H9 (cell line): ENCODE measurements around the gene ACBD6. TPM values are rescaled to one million over a fixed set of nuclear protein-coding genes. Genes with fewer than 3 reads are reported as not detected.

Source experiments
- DNase-seq: peaks from one replicate; pipeline ENCODE4 v3.0.0-alpha.2; 2017
- H2AFZ ChIP-seq: one replicate; pipeline ENCODE4 v1.6.1; 2013; ENCODE audit warnings: mild to moderate bottlenecking, low read length, control low read depth, moderate library complexity
- H2AK5ac ChIP-seq: 2 replicates; pipeline ENCODE4 v1.6.1; 2013; ENCODE audit warnings: low read length, control low read depth, mixed read lengths; ENCODE audit not compliant: insufficient read length
- H2BK120ac ChIP-seq: one replicate; pipeline ENCODE4 v1.6.1; 2013; ENCODE audit warnings: low read depth, mild to moderate bottlenecking, low read length, control low read depth, inconsistent platforms; ENCODE audit not compliant: poor library complexity, severe bottlenecking
- H2BK12ac ChIP-seq: 2 replicates; pipeline ENCODE4 v1.6.1; 2013; ENCODE audit warnings: low read length, control low read depth, mixed read lengths, low read depth; ENCODE audit not compliant: insufficient read length
- H2BK15ac ChIP-seq: 2 replicates; pipeline ENCODE4 v1.6.1; 2013; ENCODE audit warnings: low read depth, low read length, control low read depth
- H2BK20ac ChIP-seq: one replicate; pipeline ENCODE4 v1.6.1; 2013; ENCODE audit warnings: low read depth, mild to moderate bottlenecking, low read length, control low read depth, inconsistent platforms; ENCODE audit not compliant: poor library complexity, severe bottlenecking
- H2BK5ac ChIP-seq: 2 replicates; pipeline ENCODE4 v1.6.1; 2013; ENCODE audit warnings: low read length, control low read depth, mixed read lengths; ENCODE audit not compliant: insufficient read length
- H3K14ac ChIP-seq: 2 replicates; pipeline ENCODE4 v1.6.1; 2013; ENCODE audit warnings: low read length, control low read depth; ENCODE audit not compliant: insufficient read depth
- H3K18ac ChIP-seq: 2 replicates; pipeline ENCODE4 v1.6.1; 2013; ENCODE audit warnings: low read depth, mild to moderate bottlenecking, mixed read lengths, low read length, control low read depth; ENCODE audit not compliant: insufficient read length
- H3K23ac ChIP-seq: 2 replicates; pipeline ENCODE4 v1.6.1; 2013; ENCODE audit warnings: low read length, control low read depth, mixed read lengths, low read depth; ENCODE audit not compliant: insufficient read length
- H3K23me2 ChIP-seq: 2 replicates; pipeline ENCODE4 v1.6.1; 2013; ENCODE audit warnings: low read depth, mild to moderate bottlenecking, mixed read lengths, low read length, control low read depth; ENCODE audit not compliant: insufficient read length, poor library complexity, severe bottlenecking
- H3K27ac ChIP-seq: 2 replicates; pipeline ENCODE4 v1.5.1; 2013; ENCODE audit warnings: low read length, control low read depth, mixed read lengths, low read depth; ENCODE audit not compliant: insufficient read length
- H3K27me3 ChIP-seq: 2 replicates; pipeline ENCODE4 v1.6.1; 2013; ENCODE audit warnings: low read length, control low read depth, inconsistent platforms; ENCODE audit not compliant: insufficient read depth
- H3K4ac ChIP-seq: 2 replicates; pipeline ENCODE4 v1.6.1; 2013; ENCODE audit warnings: low read depth, mild to moderate bottlenecking, control low read depth, inconsistent platforms, low read length, moderate library complexity
- H3K4me1 ChIP-seq: 2 replicates; pipeline ENCODE4 v1.6.1; 2013; ENCODE audit warnings: low read length, control low read depth, inconsistent platforms; ENCODE audit not compliant: insufficient read depth
- H3K4me2 ChIP-seq: 2 replicates; pipeline ENCODE4 v1.6.1; 2013; ENCODE audit warnings: low read length, control low read depth, mixed read lengths; ENCODE audit not compliant: insufficient read length, insufficient read depth
- H3K56ac ChIP-seq: 2 replicates; pipeline ENCODE4 v1.6.1; 2013; ENCODE audit warnings: low read depth, mild to moderate bottlenecking, mixed read lengths, low read length, control low read depth; ENCODE audit not compliant: insufficient read length
- H3K79me1 ChIP-seq: 2 replicates; pipeline ENCODE4 v1.6.1; 2013; ENCODE audit warnings: low read depth, mild to moderate bottlenecking, moderate library complexity, low read length, control low read depth, inconsistent platforms; ENCODE audit not compliant: insufficient read depth, poor library complexity, severe bottlenecking
- H3K79me2 ChIP-seq: 2 replicates; pipeline ENCODE4 v1.6.1; 2013; ENCODE audit warnings: low read length, control low read depth, inconsistent platforms; ENCODE audit not compliant: insufficient read depth
- H3K9ac ChIP-seq: 2 replicates; pipeline ENCODE4 v1.6.1; 2013; ENCODE audit warnings: low read length, control low read depth, mixed read lengths; ENCODE audit not compliant: insufficient read length; ENCODE audit errors: extremely low read depth
- H3K9me3 ChIP-seq: one replicate; pipeline ENCODE4 v1.6.1; 2013; ENCODE audit warnings: low read depth, low read length, inconsistent platforms; ENCODE audit not compliant: control insufficient read depth
- H3T11ph ChIP-seq: one replicate; pipeline ENCODE4 v1.6.1; 2013; ENCODE audit warnings: mild to moderate bottlenecking, low read length, control low read depth, inconsistent platforms
- H4K20me1 ChIP-seq: one replicate; pipeline ENCODE4 v1.6.1; 2013; ENCODE audit not compliant: control insufficient read depth, insufficient read length, insufficient read depth
- H4K5ac ChIP-seq: 2 replicates; pipeline ENCODE4 v1.6.1; 2013; ENCODE audit warnings: low read depth, mild to moderate bottlenecking, mixed read lengths, low read length, control low read depth; ENCODE audit not compliant: insufficient read length
- H4K8ac ChIP-seq: replicated peaks from 2 replicates; pipeline ENCODE4 v1.6.1; 2013; ENCODE audit warnings: low read length, control low read depth, mixed read lengths, low read depth; ENCODE audit not compliant: insufficient read length
- H4K91ac ChIP-seq: 2 replicates; pipeline ENCODE4 v1.6.1; 2013; ENCODE audit warnings: low read depth, mild to moderate bottlenecking, moderate library complexity, mixed read lengths, low read length, control low read depth; ENCODE audit not compliant: insufficient read length
- H3K27ac Mint-ChIP-seq, 3 experiments: 2 replicates in 2 of 3; 3 replicates in 1 of 3; pipeline ENCODE4 v1.8.0; 2020 to 2021; ENCODE audit warnings: mixed read lengths in 3 of 3, mild to moderate bottlenecking in 1 of 3, moderate library complexity in 1 of 3
- H3K27me3 Mint-ChIP-seq: 2 replicates; pipeline ENCODE4 v1.8.0; 2021; ENCODE audit warnings: low read depth, mild to moderate bottlenecking, moderate library complexity, mixed read lengths
- H3K36me3 Mint-ChIP-seq, 3 experiments: 2 replicates in 2 of 3; 3 replicates in 1 of 3; pipeline ENCODE4 v1.8.0; 2020 to 2021; ENCODE audit warnings: low read depth in 3 of 3, mixed read lengths in 3 of 3; ENCODE audit not compliant: insufficient read depth in 1 of 3
- H3K4me1 Mint-ChIP-seq, 2 experiments: 2 replicates each; pipeline ENCODE4 v1.8.0; 2020; ENCODE audit warnings: mixed read lengths in 2 of 2
- H3K4me3 Mint-ChIP-seq, 2 experiments: 2 replicates in 1 of 2; 3 replicates in 1 of 2; pipeline ENCODE4 v1.8.0; 2020 to 2021; ENCODE audit warnings: mild to moderate bottlenecking in 2 of 2, mixed read lengths in 2 of 2, moderate library complexity in 1 of 2
- H3K9me3 Mint-ChIP-seq, 2 experiments: 2 replicates in 1 of 2; 3 replicates in 1 of 2; pipeline ENCODE4 v1.8.0; 2020; ENCODE audit warnings: mild to moderate bottlenecking in 2 of 2, mixed read lengths in 2 of 2, moderate library complexity in 1 of 2
- CTCF ChIP-seq: fragments of 200-600 bp; sonication (generic); conservative IDR thresholded peaks from 3 replicates; pipeline ENCODE4 v1.8.0; 2021; ENCODE audit warnings: antibody characterized with exemption, mild to moderate bottlenecking
- WGBS: extraction: QIAGEN DNeasy Blood & Tissue Kit; methylation state at CpG from one replicate; pipeline ENCODE4 v1.1.7; 2013; ENCODE audit warnings: missing lambda C conversion rate, low lambda C conversion rate, mixed read lengths; ENCODE audit not compliant: insufficient read length; ENCODE audit errors: extremely low coverage; 5-methylcytosine and 5-hydroxymethylcytosine counted together
- total RNA-seq: library from RNA; stranded (reverse); gene quantifications from 2 replicates; pipeline ENCODE4 v1.2.1, GENCODE V29; 2021

Gene ACBD6
- total RNA-seq, 1 experiment from 2014 or later: 51.4 TPM

- no peak overlapping the region for H3K9ac ChIP-seq
- H3K27me3 Mint-ChIP-seq: no peaks in the 10 kb centered on the region
- H3K4me3 Mint-ChIP-seq: no peak overlapping the region
- H2BK5ac ChIP-seq: no peak overlapping the region
- no peak overlapping the region for H3K4ac ChIP-seq
- no peaks in the 10 kb centered on the region for H3K23me2 ChIP-seq
- no peak overlapping the region for H2BK20ac ChIP-seq
- no peak overlapping the region for H2BK12ac ChIP-seq
- H4K5ac ChIP-seq: no peak overlapping the region
- TF ChIP-seq CTCF: no peak
- H3K18ac ChIP-seq: no peak overlapping the region
- peaks cover 0 to 4% (median 0%) of the 10 kb centered on the region in 3 experiments; a peak in 1 of 7 replicates for H3K36me3 Mint-ChIP-seq
- no peak overlapping the region for H4K91ac ChIP-seq
- H2BK15ac ChIP-seq: no peak overlapping the region
- no peak overlapping the region for H2AFZ ChIP-seq
- no peaks in the 10 kb centered on the region for H3K4me1 ChIP-seq
- H2AK5ac ChIP-seq: no peak overlapping the region
- H3K56ac ChIP-seq: no peak overlapping the region
- H2BK120ac ChIP-seq: no peak overlapping the region
- no CpG with 5 or more reads among the region's 6 CpGs for WGBS
- no peak overlapping the region for H3K27ac ChIP-seq
- peak overlapping the region in 2 of 3 experiments; percentile 1 to 5; a peak in 1 of 7 replicates for H3K27ac Mint-ChIP-seq
- no peak overlapping the region for H4K8ac ChIP-seq
- H3K4me1 Mint-ChIP-seq: peaks cover 4 to 6% of the 10 kb centered on the region in 2 experiments
- no peak overlapping the region for H3K4me2 ChIP-seq
- H3K79me1 ChIP-seq: no peaks in the 10 kb centered on the region
- H4K20me1 ChIP-seq: no peaks in the 10 kb centered on the region
- H3K23ac ChIP-seq: no peak overlapping the region
- H3K27me3 ChIP-seq: no peaks in the 10 kb centered on the region
- no peak for DNase-seq
- no peak overlapping the region for H3K14ac ChIP-seq
- H3K9me3 ChIP-seq: no peaks in the 10 kb centered on the region
- no peaks in the 10 kb centered on the region for H3K79me2 ChIP-seq
- H3T11ph ChIP-seq: no peak overlapping the region
- H3K9me3 Mint-ChIP-seq: no peaks in the 10 kb centered on the region
Measured at GRCh38 chr1:180402551-180402950, 99.8 kb downstream of the ACBD6 start.
